Retinal pigment epithelial cell (primary cell): ENCODE results near the gene EIF4E1B.
A peak's percentile ranks its signal among the peaks of the same experiment; 100 is the strongest.
"Not testable (repeated sequence)": the region's sequence is repeated elsewhere in the genome, so short reads cannot be mapped to it uniquely, and the experiment has no call there.

Experiments
- DNase-seq: peaks from one replicate; pipeline ENCODE4 v3.0.0-alpha.2; 2010; ENCODE audit warnings: low read depth
- H3K4me3 ChIP-seq: 2 replicates; pipeline ENCODE4 v1.5.1; 2011; ENCODE audit warnings: mild to moderate bottlenecking, low read length, control low read depth, moderate library complexity
- CTCF ChIP-seq: conservative IDR thresholded peaks from 2 replicates; pipeline ENCODE4 v1.5.1; 2011; ENCODE audit warnings: low read depth, low read length, control low read depth, inconsistent platforms

Gene EIF4E1B

GRCh38 chr5:176596689-176597416 is 33.6 kb upstream of the EIF4E1B start:
- DNase-seq = no peak
- H3K4me3 ChIP-seq = peak overlapping the region; percentile 25
- TF ChIP-seq CTCF = no peak

DNA sequence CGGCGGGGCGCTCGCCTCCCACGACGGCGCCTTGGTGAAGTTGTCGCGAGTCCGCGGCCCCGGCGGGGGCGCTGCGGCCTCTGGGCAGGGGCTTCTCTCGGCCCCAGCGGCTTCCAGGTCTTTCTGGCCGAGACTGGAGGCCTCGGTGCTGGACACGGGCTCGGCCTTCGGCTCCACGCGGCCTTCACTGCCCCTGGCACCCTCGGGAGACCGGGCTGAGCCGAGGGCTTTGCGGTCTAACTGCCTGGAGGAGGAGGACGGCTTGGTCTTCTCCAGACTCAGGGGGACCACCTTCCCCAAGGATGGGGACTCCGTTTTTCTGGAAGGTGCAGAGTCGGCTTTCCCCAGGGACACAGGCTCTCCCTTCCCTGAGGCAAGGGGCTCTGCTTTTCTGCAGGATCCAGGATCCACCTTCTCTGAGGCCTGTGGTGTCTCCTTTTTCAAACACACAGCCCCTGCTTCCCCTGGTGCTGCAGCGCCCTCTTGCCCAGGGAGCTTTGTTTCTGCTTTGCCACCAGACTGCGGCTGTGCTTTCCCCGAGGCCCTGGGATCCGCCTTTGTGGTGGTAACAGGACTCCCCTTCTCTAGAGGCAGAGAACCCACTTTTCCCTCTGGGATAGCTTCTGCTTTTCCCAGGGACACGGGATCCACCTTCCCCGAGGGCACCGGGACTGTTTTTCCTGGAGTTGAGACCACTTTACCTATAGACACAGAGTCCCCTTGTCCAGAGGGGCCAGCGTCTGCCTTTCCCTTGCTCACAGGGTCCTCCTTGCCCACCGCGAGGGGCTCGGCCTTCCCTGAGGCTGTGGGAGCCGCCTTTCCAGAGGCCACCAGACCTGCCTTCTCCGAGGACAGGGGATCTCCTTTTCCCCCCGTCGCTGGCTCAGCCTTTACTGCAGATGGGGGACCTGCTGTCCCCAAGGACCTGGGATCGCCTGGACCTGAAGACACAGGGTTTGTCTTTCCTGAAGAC is 32.8 kb upstream of the EIF4E1B start:
- DNase-seq = no peak
- H3K4me3 ChIP-seq = no peak overlapping the region
- TF ChIP-seq CTCF = no peak

GRCh38 chr5:176599749-176600430 is 30.6 kb upstream of the EIF4E1B start:
- not testable (repeated sequence) for H3K4me3 ChIP-seq, DNase-seq

- TF ChIP-seq CTCF = no peak
- DNase-seq = no peak
Measured at GRCh38 chr5:176601901-176602482, 28.5 kb upstream of the EIF4E1B start.

DNA sequence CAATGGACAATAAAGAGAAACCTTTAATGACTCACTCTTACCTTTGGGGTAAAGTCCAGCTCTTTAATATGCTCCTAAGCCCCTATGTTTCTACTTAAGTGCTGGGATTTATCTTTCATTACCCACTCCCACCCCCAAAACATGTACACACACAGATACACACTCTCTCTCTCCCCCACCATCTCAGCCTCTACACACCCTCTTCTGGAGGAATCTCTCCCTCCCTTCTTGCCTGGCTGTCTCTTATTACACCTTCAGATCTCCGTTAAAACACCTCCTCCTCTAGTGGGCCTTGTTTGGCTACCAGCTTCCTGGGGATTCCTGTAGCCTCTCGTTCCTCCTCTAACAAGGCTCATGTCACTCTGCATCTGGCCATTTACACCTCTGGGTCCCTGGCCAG is 27.4 kb upstream of the EIF4E1B start:
- no peak for TF ChIP-seq CTCF
- DNase-seq = no peak
- H3K4me3 ChIP-seq = no peak overlapping the region

More at GRCh38 chr5:176601901-176602482, 28.5 kb upstream of the EIF4E1B start:
- H3K4me3 ChIP-seq = no peak overlapping the region

- H3K4me3 ChIP-seq = no peak overlapping the region
- TF ChIP-seq CTCF = no peak
- DNase-seq = no peak
Measured at GRCh38 chr5:176606032-176606431, 24.4 kb upstream of the EIF4E1B start.

- DNase-seq = no peak
- no peak overlapping the region for H3K4me3 ChIP-seq
- TF ChIP-seq CTCF = no peak
Measured at GRCh38 chr5:176606875-176607274, 23.6 kb upstream of the EIF4E1B start.
